Lower leg skin (tissue), 3 donors: ENCODE data around the gene GRIK2.

Experiments
- CTCF ChIP-seq, 3 donors: fragments of 450-650 bp; IDR thresholded peaks; one replicate each; pipeline ENCODE4 v1.5.1; 2016; ENCODE audit warnings: antibody characterized with exemption in 3 of 3, mild to moderate bottlenecking in 3 of 3, moderate library complexity in 2 of 3
- POLR2A ChIP-seq, 2 donors: fragments of 450-650 bp; IDR thresholded peaks; one replicate each; pipeline ENCODE4 v1.6.1; 2016 to 2017; ENCODE audit warnings: antibody characterized with exemption in 2 of 2, mild to moderate bottlenecking in 1 of 2, moderate library complexity in 1 of 2

GRCh38 chr6:101403216-101403945 lies 9.9 kb downstream of the GRIK2 start:
- TF ChIP-seq POLR2A (IDR thresholded peaks at IDR 0.05) (no peak), CTCF (IDR thresholded peaks at IDR 0.05) (no peak)
